Measurements from ENCODE around the gene KIF26B.

The KIF26B gene

DNA sequence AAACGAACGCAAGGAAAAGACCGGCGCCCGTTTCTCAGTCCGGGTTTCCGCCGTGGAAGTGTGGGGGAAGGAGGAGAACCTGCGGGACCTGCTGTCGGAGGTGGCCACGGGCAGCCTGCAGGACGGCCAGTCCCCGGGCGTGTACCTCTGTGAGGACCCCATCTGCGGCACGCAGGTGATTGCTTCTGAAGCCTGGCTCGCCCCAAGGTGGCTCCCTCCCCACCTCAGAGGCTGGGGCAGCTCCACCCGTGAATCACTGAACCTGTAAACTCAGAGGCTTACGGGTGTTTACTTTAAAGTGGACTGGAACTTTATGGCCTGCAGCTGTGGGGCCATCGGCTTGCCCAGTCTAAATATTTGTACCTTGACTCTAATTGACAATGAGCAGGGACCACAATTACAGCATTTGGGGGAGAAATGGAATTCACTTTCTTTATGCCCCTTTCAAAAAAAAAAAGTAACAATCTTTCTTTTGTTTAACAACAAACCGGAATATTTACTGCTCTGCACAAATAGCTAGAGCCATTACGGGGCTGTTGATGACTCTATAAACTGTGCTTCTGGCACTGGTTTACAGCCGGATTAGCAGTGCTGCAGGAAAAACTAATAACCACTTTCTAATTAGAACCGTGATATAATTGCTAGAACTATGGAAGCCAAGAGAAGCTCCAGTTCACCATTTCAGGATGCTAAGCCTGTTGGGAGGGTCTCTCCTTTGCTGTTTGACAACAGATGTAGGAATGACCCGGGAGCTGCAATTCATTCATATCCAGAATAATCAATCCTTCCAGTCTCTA lies 454.8 kb downstream of the KIF26B start:
- DNase-seq, result no peak

DNA sequence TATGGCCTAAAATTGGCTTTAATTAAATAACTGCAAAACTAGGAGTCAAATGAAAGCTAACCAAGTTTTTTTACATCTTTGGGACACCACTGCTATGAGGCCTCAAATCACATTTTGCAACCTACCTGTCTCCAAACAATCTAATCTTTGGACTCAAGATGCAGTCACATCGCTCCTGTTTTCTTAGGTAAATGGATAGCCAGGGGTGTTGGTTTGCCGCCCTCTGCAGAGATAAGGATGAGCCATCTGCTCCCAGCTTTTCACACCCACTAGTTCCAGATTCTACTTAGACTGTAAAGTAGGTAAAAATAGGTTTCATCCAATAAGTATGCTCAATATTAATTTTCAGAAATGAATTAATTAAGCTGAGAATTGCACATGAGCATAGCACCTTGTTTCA lies 456.5 kb downstream of the KIF26B start:
- no peak for DNase-seq

DNA sequence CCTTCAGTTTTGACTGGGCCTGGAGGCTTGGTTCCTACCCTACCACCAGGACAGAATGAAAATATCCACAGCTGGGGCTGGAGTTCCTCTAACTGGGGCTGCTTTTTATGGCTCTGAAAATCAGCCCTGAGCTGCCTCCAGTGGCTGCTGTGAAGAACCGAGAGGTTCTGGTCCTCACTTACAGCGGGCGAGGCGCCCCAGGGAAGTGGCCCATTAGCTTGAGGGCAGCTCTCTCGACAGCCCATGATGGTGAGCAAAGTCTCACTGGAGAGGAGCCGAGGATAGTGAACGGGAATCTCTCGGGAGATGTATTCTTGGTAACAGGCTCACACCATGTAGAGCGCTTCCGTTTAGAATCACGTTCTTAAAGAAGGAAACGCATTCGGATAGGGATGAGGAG lies 459.7 kb downstream of the KIF26B start:
- no peak for DNase-seq

DNA sequence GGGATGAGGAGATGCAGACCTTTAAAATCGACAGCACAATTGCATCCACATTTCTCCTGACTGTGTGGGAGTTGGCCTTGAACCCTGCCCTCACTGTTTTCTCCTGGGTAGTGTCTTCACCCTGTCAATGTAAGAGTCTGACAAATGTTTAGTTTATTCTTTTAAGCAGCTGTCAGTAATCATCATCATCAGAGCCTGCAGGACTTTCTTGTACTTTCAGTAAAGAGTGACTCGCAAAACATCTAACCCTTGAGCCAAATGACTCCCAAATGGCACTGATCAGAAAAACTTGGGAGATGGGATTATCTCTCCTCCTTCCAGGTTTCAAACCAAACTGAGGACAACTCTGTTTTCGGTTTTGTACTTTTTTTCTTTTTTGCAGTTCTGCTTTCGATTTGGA lies 460.2 kb downstream of the KIF26B start:
- no peak for DNase-seq

DNA sequence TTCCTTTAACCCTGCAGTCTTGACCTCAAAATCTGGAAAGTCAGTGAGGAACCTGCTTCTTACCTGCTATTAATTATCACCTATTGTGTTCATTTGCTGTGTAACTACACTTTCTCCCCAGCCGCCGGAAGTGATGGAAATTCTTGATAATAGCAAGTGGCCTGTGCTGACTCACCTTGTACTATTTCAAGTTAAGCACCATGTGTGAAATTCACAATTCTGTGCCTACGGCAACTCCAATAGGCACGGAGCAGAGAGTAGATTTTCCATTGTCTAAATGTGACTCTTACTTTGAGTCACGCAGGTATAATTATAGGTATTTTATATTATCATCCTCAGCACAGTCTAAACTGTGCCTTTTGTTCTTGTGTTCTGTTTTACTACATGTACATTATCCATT lies 466.8 kb downstream of the KIF26B start:
- DNase-seq, result no peak

DNA sequence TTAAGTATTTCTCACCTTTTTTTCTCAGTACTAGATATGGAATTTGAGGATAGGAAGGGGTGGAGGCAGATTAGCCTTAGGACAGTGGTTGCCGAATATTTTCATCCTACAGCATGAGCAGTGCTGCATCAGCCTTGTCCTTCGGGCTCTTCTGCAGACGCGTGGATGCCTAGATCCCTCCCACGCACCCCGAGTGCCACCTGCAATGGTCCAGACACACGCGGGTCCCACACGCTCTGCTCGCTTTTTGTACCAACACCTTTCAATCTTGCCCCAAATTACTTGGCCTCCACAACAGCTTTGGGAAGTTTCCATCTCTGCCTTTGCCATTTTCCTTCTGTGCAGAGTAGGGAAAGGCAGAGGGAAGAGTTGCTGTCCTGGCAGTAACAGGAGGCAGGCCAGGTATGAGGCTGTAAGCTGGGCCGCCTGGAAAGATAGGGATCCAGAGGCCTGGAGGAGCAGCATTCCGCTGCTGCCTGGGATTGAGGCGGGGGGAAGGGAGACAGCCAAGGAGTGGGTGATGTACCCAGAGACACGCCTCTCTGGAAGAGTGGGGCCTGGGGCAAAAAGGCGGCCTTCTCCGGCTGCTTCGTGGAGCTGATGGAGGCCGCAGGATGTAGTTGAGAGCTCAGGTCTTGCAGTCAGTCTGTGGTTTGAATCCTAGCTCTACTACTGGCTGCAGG lies 467.7 kb downstream of the KIF26B start:
- no peak for DNase-seq

DNA sequence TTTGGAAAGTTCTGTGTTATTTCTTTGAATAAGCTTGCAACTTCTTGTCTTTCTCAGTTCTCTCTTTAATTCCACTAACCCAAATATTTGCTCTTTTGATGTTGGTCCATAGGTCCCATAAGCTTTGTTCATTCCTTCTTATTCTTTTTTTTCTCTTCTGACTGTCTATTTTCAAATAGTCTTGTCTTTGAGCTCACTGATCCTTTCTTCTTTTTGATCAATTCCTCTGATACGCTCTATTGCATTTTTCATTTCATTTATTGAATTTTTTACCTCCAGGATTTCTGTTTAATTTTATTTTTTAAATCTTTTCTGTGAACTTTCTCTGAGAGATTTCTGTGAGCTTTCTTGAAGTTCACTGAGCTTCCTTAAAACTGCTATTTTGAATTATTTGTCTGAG lies 486.6 kb downstream of the KIF26B start:
- no peak for DNase-seq

DNA sequence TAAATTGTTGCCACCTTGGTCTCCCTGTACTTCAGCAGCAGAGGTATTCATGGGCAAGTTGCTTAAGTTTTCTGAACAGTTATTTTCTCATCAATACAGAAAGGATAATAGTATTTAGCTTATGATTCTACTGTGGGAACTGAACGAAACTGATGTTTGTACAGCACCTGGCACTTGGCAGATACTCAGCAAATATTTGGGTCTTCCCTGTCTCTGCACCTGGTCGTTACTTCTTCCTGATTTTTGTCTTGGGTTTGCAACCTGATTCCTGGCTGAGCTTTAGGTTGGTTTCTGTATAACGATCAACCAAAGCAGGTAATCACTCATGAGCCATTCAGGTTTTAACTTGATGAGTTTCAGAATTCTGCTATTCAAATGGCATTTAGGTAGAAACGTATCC lies 490.6 kb downstream of the KIF26B start:
- no peak for DNase-seq

DNA sequence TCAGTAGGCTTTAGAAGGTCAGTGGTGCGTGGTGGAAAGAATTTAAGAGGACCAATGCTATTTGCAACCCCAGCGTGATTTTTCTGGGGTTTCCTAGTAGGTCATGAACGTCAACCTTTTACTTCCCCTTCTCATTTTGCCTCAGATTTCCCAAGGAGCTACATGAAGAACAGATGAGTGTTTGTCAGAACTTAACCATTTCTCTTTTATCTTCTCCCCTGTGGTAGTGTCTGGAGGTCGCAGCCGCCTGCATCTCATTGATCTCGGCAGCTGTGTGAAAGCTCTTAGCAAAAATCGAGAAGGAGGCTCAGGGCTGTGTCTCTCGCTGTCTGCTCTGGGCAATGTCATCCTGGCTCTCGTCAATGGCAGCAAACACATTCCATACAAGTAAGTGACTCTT lies 491.1 kb downstream of the KIF26B start:
- no peak for DNase-seq

DNA sequence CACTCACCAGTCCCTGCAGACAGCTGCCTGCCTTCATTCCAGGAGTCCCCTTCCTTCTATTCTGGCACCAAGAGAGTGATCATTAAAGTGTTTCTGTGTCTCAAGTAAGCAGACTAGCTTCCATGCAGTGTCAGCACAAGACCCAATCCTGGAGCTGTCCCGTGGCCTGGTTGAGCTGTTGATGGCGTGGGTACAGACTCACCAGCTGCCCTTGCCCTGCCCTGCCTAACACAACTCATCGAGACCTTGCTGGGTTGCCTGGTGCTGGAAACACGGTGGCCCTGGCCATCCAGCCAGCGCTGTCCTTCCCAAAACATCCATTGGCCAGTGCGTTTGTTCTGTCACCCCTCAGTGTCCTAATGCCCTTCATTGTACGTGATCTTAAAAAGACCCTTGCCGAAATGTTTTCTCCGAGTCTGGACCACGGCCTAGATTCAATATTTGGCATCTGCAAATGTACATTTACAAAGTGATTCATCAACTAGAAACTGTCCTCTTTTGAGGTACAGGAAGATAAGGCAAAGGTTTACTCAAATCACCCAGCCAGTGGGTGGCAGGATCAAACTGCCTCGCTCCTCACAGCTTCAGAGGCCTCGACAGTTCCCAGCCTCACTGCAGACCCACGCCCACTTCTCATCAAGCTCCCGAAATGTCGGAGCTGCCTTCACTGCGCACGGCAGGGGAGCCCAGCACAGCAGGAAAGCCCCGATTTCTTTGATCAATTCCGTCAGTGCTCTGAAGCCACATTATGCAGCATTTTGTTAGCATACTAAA lies 494.2 kb downstream of the KIF26B start:
- no peak for DNase-seq

DNA sequence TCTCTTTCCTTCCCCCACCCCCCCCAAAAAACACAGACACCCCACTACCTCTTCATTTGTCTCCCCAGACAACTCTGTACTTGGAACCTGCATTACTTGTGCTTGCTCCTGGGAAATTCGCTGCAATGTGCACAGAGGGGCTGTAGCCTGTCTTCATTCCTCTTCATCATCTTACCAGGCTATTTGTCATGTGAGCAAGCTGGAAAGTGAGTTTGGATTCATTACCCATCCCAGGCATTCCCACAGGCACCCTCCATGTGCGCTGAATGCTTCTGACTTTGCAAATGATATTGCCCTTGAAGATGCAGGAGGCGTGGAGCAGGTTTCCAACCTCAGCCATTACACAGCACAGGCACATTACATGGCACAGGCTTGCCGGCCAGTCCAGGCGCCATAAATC lies 494.9 kb downstream of the KIF26B start:
- no peak for DNase-seq

DNA sequence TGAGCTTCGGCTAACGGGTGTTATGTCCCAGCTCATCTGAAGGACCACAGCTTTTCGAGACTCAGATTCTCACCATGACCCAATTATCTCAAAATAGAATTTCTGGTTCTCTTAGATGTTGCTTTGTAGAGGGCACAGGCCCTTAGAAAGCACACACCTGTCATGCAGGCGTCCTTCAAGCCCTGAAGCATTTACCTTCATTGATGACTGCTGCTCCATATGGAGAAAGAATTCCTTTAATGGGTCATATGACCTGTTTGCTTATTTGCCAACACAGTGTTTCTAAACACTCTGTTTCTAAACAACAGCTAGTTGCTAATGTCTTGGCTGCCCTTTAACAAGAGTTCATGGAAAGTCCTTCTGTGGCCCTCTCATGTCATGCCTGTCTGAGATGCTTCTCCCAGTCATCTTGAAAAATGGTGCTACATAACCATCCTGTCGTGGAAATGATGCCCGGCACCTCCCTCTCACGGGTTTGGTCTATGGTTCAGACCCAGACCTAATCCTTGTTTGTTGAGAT lies 495.7 kb downstream of the KIF26B start:
- no peak for DNase-seq

DNA sequence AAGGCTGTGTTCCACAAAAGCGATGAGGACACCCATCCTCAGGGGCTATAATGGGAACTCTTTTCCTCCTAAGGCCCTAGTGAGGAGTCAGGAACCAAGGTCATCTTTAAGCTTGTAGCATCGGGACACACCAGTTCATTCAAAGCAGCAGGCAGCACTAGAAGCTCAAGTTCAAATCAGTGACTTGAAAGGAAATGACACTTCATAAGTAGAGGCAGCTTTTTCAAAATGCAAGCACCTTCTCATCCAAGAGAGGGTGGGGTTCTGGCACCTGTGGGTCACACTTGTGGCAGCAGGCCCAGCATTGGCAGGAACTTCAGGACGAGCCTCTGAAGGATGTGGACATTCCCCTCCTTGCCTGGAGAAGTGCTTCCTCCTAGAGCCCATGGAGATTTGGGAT lies 496.3 kb downstream of the KIF26B start:
- DNase-seq, result no peak

DNA sequence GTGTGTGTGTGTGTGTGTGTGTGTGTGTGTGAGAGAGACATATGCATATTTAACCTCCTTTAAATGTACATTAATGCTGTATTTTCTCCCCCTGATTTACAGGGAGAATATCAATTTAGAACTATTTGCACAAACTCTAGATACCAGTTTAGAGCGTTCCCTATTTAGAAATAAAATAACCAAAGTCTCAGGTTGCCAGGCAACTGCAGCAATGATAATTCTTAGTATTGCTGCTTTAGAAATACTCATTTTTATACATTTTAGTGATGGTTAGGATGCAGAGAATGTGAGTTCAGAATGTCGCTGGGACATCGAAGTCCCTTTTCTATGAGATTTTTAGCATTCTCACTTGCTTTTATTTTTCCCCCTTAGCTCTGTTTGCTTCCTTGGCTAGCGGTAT lies 497.3 kb downstream of the KIF26B start:
- DNase-seq, result no peak

DNA sequence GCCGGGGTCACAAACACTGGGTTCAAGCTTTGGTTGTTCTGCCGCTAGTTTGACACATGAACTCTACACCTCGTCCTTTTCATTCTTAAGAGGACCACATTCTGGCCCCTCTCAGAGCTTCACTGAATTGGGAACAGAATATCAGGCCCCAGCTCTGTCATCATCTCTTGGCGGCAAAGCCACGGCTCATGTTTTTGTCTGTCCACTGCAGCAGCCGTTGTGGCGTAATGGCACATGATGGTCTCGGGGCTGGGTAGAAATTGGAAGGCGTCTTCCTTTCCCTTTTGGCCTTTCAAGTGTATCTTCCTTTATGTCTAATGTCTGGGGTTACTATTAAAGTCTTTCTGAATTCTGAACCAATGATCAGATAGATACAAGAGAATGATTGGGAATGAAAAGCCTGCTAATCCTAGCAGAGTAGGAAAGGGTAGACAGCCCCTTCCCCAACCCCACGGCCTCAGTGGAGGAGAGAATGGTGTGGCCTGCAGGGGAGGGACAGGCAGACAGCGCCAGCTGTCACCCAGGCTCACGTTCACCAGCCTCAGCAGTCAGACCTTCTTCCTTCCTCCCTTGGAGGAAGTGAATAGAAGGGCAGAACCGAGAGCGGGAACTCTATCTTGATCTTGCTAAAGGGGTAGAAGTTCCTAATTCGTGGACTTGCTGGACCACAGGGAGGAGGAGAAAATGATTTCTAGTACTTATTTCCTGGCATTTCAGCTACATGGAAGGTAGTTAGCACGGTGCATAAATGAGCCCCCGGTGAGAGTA lies 498.1 kb downstream of the KIF26B start:
- no peak for DNase-seq

DNA sequence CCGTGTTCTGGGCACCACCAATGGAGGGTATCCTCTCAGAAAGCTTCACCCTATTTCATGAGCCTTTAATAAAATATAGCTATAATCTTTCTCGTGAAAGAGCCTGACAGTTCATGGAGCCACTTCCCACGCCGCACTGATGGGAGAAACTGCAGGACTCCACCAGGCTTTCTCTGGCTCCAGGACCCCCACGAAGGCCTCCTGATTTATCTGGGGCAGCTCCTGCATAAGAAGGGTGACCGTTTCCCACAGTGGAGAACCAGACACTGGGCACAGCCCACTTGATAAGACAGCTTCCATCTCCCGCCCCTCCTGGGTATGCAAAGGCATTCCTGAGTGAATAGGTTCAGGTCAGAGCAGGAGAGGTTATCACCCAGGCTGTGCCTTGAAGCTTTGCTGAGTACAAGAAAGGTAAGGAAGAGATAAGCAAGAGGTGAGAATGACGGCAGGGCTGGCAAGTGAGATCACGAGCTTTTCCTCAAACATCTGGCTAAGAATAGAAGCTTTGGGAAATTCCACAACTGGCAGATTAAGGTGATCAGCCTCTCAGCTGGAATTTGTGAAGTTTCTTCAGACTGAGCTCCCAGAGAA lies 499.8 kb downstream of the KIF26B start:
- no peak for DNase-seq

DNA sequence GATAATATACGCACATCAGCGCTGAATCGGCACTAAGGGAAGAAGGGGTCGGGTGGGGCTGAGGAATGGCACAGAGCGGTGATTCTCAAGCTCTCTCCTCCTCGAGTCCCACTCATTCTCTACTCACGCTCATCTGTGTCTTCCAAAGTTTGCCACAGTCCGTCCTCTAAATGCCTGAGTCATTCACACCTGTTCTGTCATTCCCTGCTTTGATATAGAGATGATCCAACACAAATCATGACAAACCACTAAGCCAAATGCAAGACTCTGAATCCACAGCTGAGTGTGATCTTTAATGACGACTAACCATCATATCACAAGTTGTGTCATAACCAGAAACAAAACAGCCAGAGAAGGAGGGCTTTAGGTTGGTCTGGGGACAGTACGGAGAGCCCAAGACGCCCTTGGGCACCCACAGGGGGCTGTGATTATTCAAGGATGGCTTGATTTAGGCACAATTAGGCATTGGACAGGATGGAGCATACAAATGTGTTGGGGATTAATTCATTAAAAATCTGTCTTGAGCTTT lies 501.5 kb downstream of the KIF26B start:
- no peak for DNase-seq

DNA sequence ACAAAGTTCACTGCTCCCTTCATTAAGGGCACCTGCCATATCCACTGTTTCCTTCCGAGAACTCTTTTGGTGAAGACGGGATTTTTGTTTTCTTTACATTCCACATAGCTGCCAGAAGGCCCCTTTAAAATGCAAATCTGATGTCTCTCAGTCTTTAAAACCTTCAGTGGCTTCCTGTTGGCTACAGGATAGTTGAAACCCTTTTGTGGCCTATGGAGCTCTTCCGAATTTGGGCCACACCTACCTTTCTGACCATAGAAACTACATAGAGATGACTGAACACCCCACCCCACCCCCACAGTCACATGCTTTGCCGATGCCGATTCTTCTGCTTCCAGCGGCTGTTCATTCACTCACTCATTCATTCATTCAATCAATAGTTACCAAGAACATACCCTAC lies 502.6 kb downstream of the KIF26B start:
- DNase-seq, result no peak

DNA sequence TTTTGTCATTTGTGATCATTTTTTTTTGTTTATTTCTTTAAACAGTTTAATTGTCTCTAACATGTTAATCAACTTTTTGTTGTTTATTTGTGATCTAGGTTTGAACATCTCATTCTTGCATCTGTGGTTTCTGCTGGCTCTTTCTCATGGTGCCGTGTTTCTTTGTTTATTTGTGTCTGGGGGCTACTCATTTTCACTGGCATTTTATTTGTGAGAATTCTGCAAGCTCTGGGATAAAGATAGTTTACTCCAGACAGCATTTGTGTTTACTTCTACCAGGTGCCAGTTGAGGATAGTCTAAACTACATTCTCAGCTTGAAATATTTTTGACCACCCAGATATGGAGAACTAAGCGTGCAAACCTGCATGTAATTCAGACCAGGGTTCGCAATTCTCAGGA lies 508.6 kb downstream of the KIF26B start:
- no peak for DNase-seq

DNA sequence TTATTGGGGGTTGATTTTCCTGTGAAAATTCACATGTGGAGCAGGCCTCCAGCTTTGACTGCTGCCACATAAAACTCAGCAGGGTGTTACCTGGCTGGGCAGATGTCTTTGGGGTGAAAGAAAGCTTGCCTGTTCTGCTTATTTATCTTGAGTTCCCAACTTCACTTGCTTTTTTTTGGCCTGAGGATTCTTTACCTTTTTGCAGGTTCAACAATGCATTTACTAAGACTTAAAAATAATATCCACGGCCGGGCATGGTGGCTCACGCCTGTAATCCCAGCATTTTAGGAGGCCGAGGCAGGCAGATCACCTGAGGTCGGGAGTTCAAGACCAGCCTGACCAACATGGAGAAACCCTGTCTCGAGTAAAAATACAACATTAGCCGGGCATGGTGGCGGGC lies 509.1 kb downstream of the KIF26B start:
- DNase-seq, result no peak

DNA sequence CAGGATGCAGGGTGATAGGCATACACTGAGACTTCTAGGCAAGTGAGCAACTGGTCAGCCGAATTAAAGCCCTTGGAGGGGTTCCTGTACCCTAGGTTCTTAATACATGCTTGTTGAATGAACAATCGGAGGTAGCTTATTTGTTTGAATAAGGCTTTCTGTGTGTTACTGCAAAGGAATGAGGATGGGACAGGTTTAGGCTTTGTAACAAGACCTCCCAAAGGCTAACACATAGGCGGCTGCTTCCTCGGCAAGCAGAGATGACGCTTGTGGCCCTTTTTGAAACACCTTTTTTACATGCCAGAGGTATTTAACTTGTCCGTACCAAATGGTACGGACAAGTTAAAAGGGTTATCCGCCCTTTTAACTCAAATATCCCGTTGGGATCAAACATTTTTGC lies 511.6 kb downstream of the KIF26B start:
- no peak for DNase-seq

DNA sequence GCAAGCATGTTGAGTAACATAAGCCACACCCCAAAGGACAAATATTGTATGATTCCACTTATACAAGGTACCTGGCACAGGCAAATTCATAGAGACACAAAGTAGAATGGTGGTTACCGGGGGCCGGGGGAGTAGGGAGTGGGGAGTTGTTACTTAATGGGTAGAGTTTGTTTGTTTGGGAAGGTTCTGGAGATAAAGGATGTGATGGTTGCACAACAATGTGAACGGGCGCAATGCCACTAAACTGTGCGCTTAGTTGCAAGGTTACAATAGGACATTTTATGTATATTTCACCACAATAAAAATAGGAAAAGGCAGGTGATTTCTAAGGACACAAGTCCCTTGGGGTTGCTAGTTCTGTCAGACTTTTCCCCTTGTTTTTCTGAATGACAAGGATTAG lies 516.6 kb downstream of the KIF26B start:
- no peak for DNase-seq
